UCSD-AML1 (cell line): Measurements from ENCODE around the gene NEK1.
A peak's percentile ranks its signal among the peaks of the same experiment; 100 is the strongest.
"Not testable (repeated sequence)": the region's sequence is repeated elsewhere in the genome, so short reads cannot be mapped to it uniquely, and the experiment has no call there.

Experiments
- DNase-seq: peaks from one replicate; lab custom pipeline; 2025; ENCODE audit not compliant: unreplicated experiment; lab: John Stamatoyannopoulos, UW

NEK1 gene

GRCh38 chr4:169437299-169438047 is 174.9 kb downstream of the NEK1 start:
- no peak for DNase-seq

DNA sequence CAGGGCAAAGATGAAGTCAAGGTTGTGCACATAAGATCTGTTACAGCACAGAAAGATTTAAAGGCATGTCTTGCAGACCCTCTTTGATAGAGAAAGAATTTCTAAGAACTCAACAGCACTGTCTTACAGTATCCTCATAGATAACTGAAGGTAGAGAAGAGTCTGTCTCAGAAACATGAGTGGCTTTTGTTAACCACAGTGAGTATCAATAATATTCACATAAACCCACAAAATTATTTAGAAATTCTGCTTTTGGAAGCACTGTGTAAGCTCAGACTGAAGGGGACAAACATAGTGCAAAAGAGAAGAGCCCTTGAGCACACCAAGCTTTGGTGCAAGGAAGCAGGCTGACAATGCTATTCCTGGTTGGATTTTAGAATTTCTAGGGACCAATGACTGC is 175.6 kb downstream of the NEK1 start:
- no peak for DNase-seq

DNA sequence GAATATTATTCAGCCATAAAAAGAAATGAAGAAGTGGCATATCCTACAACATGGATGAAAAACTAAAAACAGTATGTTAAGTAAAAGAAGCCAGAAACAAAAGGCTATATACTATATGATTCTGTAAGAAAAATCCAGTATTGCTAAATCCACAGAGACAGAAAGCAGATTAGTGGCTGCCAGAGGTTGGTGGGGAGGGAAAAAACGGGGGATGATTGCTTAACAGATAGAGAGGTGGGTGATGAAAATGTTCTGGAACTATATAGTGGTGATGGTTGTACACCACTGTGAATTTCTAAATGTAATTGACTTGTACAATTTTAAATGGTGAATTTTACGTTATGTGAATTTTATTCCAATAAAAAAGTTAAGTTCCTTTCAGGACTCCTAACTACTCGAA is 184.0 kb downstream of the NEK1 start:
- DNase-seq: no peak

GRCh38 chr4:169427727-169428126 is 184.7 kb downstream of the NEK1 start:
- DNase-seq: not testable (repeated sequence)

DNA sequence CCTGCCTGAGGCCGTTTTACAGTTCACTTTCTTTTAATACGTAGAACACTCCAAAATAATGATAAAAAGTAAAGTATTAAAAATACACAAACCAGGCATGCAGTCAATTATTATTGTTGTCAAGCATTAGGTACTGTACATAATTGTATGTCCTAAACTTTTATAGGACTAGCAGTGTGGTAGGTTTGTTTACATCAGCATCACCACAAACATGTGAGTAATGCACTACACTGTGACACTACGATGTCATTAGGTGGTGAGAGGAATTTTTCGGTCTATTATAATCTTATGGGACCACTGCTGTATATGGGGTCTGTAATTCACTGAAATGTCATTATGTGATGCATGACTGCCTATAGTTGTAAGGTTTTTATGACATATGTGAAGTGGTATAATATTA is 192.1 kb downstream of the NEK1 start:
- DNase-seq: no peak

DNA sequence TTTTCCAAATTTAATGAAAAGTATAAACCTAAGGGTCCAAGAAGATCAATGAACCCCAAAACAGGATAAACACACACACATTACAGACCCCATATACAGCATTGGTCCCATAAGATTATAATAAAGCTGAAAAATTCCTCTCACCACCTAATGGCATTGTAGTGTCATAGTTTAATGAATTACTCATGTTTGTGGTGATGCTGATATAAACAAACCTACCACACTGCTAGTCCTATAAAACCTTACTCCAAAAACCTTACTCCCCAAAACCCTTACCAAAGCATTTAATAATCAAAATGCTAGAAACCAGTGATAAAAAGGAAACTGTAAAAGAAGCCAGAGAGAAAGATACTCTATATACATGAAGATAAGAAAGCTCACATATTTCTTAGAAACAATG is 193.5 kb downstream of the NEK1 start:
- no peak for DNase-seq

- no peak for DNase-seq
Measured at GRCh38 chr4:169417629-169418282, 194.6 kb downstream of the NEK1 start.

GRCh38 chr4:169416997-169417396 is 195.4 kb downstream of the NEK1 start:
- no peak for DNase-seq

GRCh38 chr4:169416461-169416860 is 195.9 kb downstream of the NEK1 start:
- no peak for DNase-seq

- no peak for DNase-seq
Measured at GRCh38 chr4:169414913-169415312, 197.5 kb downstream of the NEK1 start.

GRCh38 chr4:169412046-169412445 is 200.3 kb downstream of the NEK1 start:
- no peak for DNase-seq

DNA sequence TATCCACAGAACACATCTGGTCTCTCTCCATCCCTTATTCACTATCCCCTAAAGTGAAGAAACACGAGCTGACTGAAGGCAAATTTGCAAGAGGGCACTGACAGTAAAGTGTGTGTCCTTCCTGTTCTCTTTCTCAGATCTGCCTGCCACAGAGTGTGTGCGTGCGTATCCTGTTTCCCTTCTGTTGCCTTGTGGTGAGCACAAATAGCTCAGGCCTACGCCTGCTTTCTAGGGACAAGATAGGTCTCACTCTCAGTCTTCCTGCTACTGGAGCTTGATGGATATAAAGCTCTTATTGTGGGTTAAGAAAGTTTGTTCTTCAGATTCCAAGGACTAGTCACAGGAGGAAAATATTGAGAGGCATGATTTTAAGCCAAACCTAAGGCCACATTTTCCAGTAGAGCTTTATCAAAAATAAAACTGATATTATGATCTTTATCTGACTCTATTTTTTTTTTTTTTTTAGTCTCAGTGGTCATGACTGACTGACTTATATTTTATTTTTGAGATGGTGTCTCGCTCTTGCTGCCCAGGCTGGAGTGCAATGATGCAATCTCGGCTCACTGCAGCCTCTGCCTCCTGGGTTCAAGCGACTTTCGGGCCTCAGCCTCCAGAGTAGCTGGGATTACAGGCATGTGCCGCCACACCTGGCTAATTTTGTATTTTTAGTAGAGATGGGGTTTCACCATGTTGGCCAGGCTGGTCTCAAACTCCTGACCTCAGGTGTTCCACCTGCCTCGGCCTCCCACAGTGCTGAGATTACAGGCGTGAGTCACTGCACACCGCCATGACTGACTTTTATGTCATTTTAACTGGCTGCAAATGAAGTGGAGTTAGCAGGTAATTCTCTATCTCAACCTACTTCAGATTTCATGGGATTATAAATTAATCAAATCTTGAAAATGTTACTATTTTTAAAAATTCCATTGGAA is 201.3 kb downstream of the NEK1 start:
- DNase-seq: peak; percentile 50

DNA sequence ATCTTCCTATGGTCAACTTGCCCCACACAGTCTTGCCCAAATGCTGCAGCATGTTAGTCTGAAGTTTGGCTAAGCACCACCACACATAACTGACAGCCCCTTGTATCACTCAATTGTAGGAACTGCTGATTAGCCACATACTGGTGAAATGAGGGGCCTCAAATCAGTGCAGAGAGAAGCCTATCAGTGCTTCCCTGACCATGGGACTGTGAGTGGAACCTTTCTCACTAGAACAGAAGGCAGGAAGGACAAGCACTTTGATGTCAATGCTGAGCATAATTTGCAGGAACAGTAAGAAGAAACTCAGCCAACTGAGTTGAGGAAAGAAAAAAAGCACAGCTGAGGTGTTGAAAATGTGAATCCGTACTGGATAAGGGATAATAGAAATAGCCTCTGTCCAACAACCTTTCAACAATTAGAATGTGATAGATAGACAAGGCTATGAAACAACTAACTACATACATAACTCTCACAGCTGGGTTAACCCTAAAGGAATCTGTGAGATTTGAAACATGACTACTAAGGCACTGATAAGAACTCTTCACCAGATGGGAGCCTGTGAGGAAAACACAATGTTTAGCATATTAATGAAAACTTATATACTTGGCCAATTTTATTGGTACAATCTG is 205.1 kb downstream of the NEK1 start:
- DNase-seq: no peak

- DNase-seq: no peak
Measured at GRCh38 chr4:169404960-169405359, 207.4 kb downstream of the NEK1 start.

GRCh38 chr4:169400832-169401231 is 211.6 kb downstream of the NEK1 start:
- DNase-seq: no peak

DNA sequence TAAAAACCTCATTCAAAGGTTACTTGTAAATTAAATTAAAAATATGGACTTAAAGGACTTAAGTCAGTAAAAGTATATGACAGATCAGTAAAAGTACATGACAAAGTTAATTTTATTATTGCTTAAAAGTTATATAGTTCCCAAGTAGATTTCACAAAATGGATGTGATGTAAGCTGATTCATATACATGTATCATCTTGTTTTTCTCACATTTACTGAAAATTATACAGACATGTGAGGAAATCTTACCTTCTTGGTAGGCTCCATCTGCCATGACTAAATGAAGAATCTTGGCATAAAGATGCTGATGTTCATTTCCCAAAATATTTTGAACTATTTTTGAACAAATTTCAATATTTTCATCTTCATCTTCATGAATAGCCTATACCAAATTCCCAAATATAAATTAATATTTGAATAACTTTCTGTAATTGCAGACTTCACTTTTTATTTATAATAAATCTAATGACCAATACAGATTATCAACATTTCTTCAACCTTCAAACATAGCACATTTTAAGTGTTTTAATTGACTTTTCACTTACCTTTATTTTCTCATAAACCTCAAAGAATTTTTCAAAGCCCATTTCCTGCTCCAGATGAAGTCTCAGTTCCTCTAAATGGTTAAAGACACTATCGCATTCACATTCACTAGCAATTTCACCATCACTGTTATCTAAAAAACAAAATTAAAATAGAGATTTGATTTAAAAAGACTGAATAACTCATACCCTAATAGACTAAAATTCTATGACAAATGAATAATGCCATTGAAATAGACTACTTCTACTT is 212.2 kb downstream of the NEK1 start:
- DNase-seq: no peak

GRCh38 chr4:169398316-169398715 is 214.1 kb downstream of the NEK1 start:
- DNase-seq: no peak

- DNase-seq: no peak
Measured at GRCh38 chr4:169397762-169398161, 214.6 kb downstream of the NEK1 start.

DNA sequence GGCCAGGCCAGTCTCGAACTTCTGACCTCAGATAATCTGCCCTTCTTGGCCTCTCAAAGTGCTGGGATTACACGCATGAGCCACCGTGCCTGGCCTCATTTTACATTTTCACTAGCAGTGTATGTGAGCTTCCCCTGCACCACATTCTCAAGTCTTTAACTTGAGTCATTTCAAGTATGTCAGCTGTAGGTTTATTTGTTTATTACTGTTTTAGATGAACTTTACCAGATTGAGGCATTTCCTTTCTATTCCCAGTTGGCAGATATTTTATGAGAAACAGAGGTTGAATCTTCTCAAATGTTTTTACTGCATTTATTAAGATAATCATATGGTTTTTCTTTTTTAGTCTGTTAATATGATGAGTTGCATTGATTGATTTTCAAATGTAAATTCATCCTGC is 227.0 kb downstream of the NEK1 start:
- DNase-seq: no peak

GRCh38 chr4:169384779-169385178 is 227.6 kb downstream of the NEK1 start:
- no peak for DNase-seq
